Anterior cingulate cortex (tissue), 58 donors: ENCODE measurements around the gene INO80B.
A peak's percentile ranks its signal among the peaks of the same experiment; 100 is the strongest.
"Not testable (repeated sequence)": the region's sequence is repeated elsewhere in the genome, so short reads cannot be mapped to it uniquely, and the experiment has no call there.

Experiments used
- DNase-seq, 58 donors: peaks; one replicate each; lab custom pipeline; 2025; lab: John Stamatoyannopoulos, UW

Gene INO80B

GRCh38 chr2:74444498-74445318 is 10.2 kb upstream of the INO80B start:
- DNase-seq: no peak

GRCh38 chr2:74447230-74447999 is 7.5 kb upstream of the INO80B start:
- no peak for DNase-seq

- no peak for DNase-seq
These were observed 6.1 kb upstream of the INO80B start for GRCh38 chr2:74448771-74449170.

GRCh38 chr2:74450570-74451190 is 4.2 kb upstream of the INO80B start:
- DNase-seq: no peak

- peak in 8 of 58 donors; percentile 9 to 78 (median 58) for DNase-seq
These were observed 2.3 kb downstream of the INO80B start for GRCh38 chr2:74457129-74457548.

- DNase-seq: peak in 39 of 58 donors; percentile 37 to 86 (median 64)
These were observed 2.8 kb downstream of the INO80B start for GRCh38 chr2:74457549-74458131.

- peak; percentile 92 to 100 (median 100) for DNase-seq
These were observed 3.4 kb downstream of the INO80B start, which contains the start of gene WBP1 for GRCh38 chr2:74458132-74458937. Gene WBP1, plus strand, starts transcription at chr2:74458438. Its CDS starts 165 bp downstream, at chr2:74458603.

GRCh38 chr2:74458938-74459363 is 4.1 kb downstream of the INO80B start:
- DNase-seq: no peak

- not testable (repeated sequence) for DNase-seq
These were observed 4.7 kb downstream of the INO80B start for GRCh38 chr2:74459503-74460118.

- peak in 1 of 58 donors; percentile 11 for DNase-seq
These were observed 5.3 kb downstream of the INO80B start for GRCh38 chr2:74460187-74460586.

- no peak for DNase-seq
These were observed 6.5 kb downstream of the INO80B start for GRCh38 chr2:74461187-74462053.

GRCh38 chr2:74462054-74462785 is 7.3 kb downstream of the INO80B start:
- no peak for DNase-seq

- no peak for DNase-seq
These were observed 7.9 kb downstream of the INO80B start for GRCh38 chr2:74462786-74463105.

GRCh38 chr2:74464406-74464805 is 9.5 kb downstream of the INO80B start:
- DNase-seq: no peak

GRCh38 chr2:74470742-74471141 is 15.9 kb downstream of the INO80B start:
- not testable (repeated sequence) for DNase-seq

GRCh38 chr2:74471332-74472065 is 16.6 kb downstream of the INO80B start:
- no peak for DNase-seq
